GM19463 (cell line): ENCODE data around the gene PRC1.

ENCODE experiments used
- ATAC-seq: cut with Tn5 transposase; IDR thresholded peaks from one replicate; pipeline ENCODE4 v1.9.1; 2021; ENCODE audit warnings: mild to moderate bottlenecking, moderate library complexity; ENCODE audit not compliant: unreplicated experiment

Gene PRC1

DNA sequence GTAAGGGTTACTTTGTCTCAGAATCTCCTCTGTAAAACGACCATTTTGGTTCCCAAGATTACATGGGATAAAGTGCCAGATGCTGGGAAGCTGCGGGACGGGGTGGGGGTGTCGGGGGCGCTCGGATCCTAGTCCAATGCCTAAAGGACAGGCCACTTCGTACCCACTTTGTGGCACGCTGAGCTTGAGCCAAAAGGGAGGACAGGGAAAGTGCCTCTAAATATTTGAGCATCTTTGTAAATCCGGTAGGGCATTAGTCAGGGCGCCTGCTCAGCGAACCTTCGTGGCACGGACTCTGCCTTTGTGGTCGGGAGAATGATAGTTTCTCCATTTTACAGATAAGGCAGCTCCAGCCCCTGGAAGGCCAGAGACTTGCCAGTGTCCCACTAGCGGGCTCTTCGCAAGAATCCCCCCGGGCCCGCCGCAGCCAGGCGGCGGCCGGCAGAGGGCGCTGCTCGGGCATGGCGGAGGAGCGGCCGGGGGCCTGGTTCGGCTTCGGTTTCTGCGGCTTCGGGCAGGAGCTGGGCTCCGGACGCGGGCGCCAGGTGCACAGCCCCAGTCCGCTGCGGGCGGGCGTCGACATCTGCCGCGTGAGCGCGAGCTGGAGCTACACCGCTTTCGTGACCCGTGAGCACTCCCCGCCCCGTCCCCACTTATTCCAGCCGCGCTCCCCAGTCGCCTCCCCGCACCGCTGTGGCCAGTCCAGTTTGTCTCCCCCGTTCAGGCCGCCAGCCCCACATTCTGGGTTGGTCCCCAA, 37.9 kb downstream of the PRC1 start:
- no peak for ATAC-seq

DNA sequence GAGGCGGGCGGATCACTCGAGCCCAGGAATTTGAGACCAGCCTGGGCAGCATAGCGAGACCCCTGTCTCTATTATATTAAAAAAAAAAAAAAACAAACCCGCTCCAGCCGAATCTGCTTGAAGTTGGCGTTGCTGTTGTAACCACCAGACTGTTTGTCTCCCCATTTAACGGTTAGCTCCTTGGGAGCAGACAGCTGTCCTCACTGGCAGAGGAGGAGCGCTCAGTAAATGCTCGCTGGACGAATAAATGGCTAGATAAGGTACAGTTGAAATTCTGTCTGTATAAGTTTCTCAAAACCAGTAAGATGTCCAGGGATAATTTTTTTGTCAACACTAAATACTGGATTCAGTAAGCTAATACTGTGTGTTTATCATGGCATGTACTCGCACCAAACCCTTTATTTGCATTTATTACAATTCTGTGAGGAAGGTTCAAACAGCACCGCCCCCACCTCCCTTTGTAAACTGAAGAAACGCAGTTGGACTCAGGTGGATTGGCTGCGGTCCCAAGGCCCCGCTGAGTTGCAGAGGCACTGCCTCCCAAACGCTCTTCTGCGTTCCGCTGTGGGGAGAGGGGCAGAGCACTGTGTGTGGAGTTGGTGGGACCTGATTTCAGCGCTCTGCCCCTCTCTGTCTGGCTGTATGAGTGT, 38.6 kb downstream of the PRC1 start:
- no peak for ATAC-seq

DNA sequence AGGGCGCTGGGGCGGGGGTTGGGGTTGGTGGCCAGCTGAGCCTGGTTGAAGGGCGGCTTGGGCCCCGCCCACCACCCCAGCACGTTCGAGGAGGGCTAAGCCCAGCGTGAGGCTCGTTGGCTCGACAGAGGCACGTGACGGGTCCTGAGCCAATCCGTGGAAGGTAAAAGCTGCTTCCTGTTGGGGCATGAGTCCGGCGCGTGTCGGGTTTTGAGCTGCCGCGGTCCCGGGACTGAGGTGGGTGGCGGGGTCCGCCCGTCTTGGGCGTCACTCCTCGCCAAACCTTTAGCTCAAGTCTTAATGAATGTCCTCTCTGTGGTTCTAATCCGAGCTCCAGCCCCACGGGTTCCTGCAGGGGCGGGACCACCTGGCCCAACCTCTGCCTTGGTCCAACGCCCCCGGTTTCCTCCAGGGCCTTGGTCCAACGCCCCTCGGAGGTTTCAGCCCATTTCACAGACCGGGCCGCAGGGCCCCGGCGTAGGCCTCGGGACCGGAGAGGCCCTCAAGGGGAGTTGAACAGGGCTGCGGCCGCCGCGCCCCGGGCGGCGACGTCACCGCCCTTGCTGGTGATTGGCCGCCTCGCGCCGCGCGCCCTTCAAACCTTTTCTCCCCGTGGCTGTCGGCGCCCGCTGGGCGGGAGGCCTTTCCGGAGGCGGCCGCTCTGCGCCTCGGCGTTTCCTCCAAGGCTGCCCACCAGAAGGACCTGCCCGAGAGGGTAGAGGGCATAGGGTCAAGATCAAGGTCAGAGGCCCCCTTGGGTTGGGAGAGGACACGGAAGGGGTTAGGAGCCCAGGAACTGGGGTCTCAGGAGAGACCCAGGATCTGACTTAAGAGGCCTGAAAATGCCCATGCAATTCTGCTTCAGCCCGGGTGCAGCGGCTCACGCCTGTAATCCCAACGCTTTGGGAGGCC, 39.4 kb downstream of the PRC1 start, which contains the start of gene RCCD1:
Gene RCCD1 (plus strand): TSS at position 173 of the 912 bp plus-strand sequence. CDS start 1,851 bp downstream, outside the sequence.
- ATAC-seq, result peak; percentile 95

DNA sequence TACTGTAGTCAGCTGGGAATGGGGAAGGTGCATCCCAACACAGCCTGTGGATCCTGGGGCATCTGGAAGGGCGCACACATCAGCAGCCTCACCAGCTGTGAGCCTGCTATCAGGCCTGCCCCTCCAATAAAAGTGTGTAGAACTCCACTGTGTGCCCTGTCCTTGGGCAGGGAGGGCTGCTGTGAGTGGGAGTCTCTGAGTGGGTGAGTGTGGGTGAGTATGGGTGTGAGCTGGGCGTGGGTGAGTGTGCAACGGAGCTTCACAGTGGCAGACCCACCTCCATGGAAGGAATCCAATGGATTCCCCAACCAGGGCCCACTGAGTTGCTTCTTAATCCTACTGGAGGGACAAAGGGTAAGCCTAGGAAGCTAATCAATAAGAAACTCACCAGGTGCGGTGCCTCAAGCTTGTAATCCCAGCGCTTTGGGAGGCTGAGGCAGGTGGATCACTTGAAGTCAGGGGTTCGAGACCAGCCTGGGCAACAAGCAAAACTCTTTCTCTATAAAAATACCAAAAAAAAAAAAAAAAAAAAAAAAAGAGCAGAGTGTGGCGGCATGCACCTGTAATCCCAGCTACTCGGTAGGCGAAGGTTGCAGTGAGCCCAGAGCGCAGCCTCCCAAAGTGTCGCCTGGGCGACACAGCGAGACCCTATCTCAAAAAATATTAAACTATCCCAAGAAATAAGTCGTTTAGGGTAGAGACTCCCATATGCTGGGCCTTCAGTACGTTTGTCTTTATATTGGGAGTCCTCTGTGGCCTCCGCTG, 40.2 kb downstream of the PRC1 start:
- ATAC-seq, result no peak

DNA sequence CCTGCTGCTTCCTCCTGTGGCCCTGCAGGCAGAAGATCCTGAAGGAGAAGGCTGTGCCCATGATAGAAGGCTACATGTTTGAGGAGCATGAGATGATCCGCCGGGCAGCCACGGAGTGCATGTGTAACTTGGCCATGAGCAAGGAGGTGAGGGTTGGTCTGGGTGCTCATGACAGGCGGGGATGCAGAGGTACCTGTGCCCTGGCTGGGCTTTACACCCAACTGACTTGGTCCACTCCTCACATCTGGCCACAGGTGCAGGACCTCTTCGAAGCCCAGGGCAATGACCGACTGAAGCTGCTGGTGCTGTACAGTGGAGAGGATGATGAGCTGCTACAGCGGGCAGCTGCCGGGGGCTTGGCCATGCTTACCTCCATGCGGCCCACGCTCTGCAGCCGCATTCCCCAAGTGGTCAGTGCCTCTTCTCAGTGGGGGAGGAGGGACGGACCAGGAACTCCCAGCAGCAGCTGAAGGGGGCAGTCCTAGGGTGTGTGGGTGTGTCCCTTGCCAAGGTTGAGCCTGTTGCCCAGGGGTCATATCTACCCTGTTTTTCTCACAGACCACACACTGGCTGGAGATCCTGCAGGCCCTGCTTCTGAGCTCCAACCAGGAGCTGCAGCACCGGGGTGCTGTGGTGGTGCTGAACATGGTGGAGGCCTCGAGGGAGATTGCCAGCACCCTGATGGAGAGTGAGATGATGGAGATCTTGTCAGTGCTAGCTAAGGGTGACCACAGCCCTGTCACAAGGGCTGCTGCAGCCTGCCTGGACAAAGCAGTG, 41.2 kb downstream of the PRC1 start:
- no peak for ATAC-seq

DNA sequence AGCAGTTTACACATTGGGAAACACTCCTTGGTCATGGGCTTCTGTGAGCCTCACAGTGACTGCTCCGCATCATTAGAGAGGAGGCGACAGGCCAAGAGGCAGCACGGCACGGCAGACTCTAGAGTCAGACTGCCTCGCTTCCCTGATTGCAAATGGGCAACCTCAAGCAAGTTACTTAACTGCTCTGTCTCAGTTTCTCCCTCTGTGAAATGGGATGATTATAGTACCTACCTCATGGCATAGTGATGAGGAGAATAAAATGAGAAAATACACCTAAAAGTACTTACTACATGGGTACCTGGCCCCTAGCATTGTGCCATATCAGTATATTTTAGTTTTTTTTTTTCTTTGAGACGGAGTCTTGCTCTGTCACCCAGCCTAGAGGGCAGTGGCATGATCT, 43.7 kb downstream of the PRC1 start:
- ATAC-seq, result no peak

DNA sequence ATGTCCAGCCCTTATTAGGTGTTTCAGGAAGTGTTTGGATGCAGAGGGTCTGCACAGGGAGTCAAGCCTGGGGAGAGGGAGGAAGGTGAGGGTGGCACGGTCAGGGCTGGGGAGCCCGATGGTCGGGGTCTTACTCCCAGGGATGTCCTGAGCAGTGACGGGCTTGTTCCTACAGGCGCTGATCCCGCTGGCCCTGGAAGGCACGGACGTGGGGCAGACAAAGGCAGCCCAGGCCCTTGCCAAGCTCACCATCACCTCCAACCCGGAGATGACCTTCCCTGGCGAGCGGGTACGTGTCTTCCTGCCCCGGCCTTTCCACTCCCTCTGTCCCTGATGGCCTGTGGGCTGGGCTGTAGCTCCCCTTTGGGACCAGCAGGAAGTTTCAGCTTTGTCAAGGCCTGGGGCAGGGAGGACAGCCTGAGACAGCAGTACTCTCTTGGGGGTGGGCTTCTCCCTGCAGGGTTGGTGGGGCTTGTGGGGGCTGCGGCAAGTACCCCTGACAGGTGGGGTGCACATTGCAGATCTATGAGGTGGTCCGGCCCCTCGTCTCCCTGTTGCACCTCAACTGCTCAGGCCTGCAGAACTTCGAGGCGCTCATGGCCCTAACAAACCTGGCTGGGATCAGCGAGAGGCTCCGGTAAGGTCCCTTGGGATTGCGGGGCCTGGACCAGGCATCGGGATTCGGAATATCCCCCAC, 44.2 kb downstream of the PRC1 start:
- no peak for ATAC-seq

DNA sequence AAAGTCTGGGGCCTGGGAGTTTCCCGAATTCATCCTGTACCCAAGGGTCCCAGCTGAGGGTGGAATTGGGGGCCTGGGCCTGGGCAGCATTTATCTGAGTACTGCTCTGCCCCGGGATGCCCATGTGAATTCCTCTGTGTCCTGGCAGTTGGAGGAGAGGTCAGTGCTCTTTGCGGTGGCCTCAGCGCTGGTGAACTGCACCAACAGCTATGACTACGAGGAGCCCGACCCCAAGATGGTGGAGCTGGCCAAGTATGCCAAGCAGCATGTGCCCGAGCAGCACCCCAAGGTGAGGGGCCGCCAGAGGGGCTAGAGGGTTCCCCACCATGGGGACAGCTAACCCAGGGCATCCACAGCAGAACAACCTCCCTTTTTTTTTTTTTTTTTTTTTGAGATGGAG, 45.8 kb downstream of the PRC1 start:
- no peak for ATAC-seq

DNA sequence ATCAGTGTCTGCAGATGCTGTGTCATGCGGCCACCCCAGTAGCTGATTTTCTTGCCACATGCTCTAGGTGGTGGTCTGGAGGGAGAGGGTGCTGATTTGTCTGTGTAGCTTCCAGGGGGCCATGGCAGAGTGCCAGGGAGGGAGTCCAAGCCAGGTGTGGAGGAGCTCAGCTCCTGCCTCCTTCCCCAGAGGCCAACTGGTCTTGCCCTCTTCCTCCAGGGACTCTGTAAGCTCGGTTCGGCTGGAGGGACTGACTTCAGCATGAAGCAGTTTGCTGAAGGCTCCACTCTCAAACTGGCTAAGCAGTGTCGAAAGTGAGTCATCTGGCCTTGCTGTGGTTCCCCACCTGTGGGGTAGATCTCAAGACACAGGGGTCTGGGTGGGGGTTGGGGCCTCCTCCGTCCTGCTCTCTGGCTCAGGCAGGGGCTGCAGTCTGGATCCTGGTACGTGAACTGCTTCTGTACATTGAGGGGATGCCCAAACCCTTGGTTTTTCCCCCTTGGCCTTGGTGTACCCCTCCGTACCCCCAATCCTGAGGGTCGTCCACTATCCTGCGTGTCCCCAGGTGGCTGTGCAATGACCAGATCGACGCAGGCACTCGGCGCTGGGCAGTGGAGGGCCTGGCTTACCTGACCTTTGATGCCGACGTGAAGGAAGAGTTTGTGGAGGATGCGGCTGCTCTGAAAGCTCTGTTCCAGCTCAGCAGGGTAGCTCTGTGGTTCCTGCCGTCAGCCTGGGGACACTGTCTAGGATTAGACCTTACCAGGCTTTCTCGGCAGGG, 46.6 kb downstream of the PRC1 start:
- no peak for ATAC-seq

DNA sequence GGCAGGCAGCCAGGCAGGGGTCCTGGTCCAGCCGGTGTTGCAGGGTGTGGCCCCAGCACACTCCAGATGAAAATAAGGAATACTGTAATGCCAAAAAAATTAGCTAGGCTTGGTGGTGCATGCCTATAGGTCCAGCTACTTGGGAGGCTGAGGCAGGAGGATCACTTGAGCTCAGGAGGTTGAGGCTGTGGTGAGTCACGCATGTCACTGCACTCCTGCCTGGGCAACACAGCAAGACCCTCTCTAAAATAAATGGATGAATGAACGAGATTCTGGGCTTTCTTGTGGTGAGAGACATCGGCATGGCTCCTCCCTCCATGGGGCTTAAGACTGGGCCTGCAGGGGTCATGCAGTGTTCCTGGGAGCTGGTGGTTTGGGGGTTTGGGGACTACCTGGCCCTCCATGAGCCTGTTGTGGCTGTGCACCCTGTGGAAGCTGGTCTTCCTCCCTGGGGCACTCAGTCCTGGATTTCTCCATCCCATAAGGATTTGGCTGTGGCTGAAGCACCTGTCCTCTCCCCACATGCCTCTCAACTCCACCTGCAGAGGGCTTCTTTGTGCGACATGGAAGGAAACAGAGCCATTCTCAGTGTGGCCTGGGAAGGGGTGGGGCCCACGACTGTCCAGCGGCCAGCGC, 47.3 kb downstream of the PRC1 start:
- ATAC-seq, result no peak

DNA sequence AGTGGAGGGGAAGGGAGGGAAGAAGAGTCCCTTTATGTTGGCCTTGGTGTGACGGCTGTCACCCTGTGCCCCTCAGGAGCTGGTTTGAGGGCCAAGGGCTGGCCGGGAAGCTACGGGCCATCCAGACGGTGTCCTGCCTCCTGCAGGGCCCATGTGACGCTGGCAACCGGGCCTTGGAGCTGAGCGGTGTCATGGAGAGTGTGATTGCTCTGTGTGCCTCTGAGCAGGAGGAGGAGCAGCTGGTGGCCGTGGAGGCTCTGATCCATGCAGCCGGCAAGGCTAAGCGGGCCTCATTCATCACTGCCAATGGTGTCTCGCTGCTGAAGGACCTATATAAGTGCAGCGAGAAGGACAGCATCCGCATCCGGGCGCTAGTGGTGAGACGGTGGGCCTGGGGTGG, 47.8 kb downstream of the PRC1 start:
- no peak for ATAC-seq

DNA sequence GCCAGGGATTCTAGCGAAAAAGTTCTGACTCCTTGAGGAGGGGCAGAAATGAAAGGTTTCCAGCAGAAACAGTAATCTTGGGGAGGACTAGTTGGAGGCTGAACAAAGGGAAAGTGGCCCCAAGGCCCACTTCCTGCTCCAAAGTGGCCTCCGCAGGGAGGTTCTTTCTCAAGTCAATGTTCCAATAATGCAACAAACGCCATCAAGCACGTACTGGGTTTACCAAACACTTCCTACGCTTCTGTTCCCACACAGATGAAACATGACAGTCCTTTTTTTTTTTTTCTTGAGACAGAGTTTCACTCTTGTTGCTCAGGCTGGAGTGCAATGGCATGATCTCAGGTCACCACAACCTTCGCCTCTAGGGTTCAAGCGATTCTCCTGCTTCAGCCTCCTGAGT, 49.2 kb downstream of the PRC1 start:
- no peak for ATAC-seq

DNA sequence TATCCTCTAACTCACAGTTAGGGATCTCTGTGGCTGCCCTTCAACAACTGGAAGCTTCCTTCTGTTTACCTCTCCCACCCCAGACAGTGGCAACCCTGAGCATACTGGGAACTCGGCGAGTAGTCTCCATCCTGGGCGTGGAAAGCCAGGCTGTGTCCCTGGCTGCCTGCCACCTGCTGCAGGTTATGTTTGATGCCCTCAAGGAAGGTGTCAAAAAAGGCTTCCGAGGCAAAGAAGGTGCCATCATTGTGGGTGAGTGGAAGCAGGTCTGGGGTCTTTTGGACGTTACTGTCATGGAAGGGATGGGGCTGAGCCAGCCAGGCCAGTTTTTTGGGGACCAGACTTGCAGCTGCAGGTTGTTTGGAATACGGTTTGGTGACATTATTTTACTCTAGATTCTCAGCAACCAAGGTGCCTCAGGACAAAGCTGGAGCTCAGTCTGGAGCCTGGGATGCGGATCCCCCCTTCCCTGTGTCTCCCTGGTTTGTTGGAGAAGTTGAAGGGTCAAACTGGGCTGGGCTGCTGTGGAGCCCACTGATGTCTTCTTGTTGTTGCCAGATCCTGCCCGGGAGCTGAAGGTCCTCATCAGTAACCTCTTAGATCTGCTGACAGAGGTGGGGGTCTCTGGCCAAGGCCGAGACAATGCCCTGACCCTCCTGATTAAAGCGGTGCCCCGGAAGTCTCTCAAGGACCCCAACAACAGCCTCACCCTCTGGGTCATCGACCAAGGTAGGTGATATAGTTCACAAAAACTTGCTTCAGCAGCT, 51.8 kb downstream of the PRC1 start:
- no peak for ATAC-seq

DNA sequence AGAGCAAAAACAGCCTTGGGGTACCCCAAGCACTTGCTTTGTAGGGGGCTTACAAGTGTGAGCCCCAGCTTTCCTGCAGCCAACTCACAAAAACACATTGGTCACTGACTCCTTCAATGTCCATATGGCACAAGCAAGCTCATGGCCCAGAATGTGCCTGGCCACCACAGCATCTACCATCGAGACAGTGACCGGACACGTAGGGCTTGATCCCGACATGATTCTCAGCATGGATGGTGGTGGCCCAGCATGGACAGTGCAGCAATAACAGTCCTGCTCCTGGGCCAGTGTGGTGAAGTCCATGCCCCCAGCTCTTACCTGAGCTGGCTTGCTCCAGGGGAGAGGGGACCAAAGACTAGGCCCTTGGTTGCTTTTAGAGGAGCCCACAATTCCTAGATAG, 53.3 kb downstream of the PRC1 start:
- no peak for ATAC-seq

DNA sequence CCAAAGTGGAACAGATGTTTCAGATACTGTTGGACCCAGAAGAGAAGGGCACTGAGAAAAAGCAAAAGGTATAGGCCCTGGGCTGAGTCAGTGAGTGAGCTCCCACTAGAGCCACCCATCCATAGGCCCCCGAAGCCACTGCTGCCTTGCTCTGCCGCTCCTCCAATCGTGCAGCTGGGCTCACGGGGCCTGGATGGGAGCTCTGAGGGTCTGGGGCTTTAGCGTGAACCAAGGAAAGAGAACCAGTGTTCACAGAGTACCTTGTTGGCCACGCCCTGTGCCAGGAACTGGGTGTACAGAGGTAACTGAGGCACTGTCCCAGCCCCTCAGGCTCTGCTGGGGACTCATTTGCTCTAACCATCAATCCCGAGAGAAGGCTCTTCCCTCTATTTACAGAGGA, 54.6 kb downstream of the PRC1 start:
- no peak for ATAC-seq

DNA sequence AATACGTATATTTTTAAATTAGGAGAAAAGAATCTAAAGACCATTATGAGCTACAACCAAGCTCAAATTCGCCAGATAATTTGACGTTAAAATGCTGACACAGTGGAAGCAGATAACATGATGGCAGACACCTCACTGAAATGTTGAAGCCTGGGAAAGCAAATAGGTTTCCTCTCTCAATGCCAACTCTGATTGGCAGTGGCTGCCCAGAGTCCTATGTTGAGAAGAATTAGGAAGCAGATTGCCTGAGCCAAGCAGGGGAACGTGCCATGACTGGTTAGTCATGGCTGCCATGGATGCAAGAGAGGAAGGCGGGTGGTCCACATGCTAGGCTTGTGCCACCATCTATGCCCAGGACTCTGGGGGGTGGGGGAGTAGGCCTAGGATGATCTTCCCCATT, 56.1 kb downstream of the PRC1 start:
- ATAC-seq, result no peak

DNA sequence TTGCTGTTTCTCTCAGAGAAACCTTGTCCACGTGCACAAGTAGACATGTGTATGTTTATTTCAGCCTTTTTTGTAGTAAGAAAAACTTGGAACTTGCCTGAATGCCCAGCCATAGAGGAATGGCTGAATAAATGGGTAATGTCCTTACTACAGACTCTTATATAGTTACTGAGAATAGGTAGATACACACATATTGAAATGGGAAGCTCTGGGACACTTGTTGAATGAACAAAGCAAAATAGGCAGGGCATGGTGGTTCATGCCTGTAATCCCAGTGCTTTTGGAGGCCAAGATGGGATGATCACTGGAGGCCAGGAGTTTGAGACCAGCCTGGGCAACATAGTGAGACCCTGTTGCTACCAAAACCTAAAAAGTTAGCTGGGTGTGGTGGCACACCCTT, 57.5 kb downstream of the PRC1 start:
- ATAC-seq, result no peak
